GM12878 (cell line): ENCODE measurements around the gene RCC1.

ENCODE experiments used
- CEBPB ChIP-seq, 2 experiments: fragments of 150-350 bp in 1 of 2; IDR thresholded peaks; 2 replicates each; pipeline ENCODE4 v1.6.1; 2012 to 2014; ENCODE audit warnings: low read depth in 2 of 2, low read length in 2 of 2, borderline replicate concordance in 1 of 2, inconsistent platforms in 1 of 2
- CREB1 ChIP-seq: IDR thresholded peaks from 2 replicates; pipeline ENCODE4 v1.6.1; 2012; ENCODE audit warnings: low read depth, mild to moderate bottlenecking, inconsistent platforms
- CTCF ChIP-seq, 3 experiments: IDR thresholded peaks in 2 of 3; conservative IDR thresholded peaks in 1 of 3; 2 replicates each; pipeline ENCODE4 v1.5.1; 2011; ENCODE audit warnings: low read depth in 3 of 3, low read length in 3 of 3, mild to moderate bottlenecking in 3 of 3, control low read depth in 2 of 3, moderate library complexity in 2 of 3, inconsistent platforms in 1 of 3, mixed read lengths in 1 of 3; ENCODE audit not compliant: control insufficient read depth in 2 of 3, insufficient read depth in 1 of 3; ENCODE audit errors: extremely low read depth in 1 of 3
- POLR2A ChIP-seq: IDR thresholded peaks from 2 replicates; pipeline ENCODE4 v1.6.1; 2011; ENCODE audit warnings: low read depth, mild to moderate bottlenecking, low read length
- SMARCA5 ChIP-seq: fragments of 450-650 bp; IDR thresholded peaks from 2 replicates; pipeline ENCODE4 v1.6.1; 2017; ENCODE audit warnings: mild to moderate bottlenecking
- TF ChIP-seq, protein P1 (sequence below): IDR thresholded peaks from 2 replicates; pipeline ENCODE4 v1.6.1; 2012; ENCODE audit warnings: low read depth, low read length, improper control_type of control experiment

DNA sequence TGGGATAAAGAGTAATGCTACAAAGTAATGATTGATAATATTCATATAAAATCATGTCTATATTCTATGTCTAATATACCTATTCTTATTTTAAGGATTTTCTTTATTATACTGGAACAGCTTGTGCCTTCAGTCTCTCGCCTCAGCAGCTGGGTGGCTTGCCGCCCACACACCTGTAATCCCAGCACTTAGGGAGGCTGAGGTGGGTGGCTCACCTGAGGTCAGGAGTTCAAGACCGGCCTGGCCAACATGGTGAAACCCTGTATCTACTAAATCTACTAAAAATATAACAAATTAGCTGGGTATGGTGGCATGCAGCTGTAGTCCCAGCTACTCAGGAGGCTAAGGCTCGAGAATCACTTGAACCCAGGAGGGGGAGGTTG, 39.4 kb downstream of the RCC1 start:
- TF ChIP-seq POLR2A = no peak
- TF ChIP-seq CEBPB (IDR thresholded peaks at IDR 0.05; ENCODE audit: borderline replicate concordance in 1 of 2, low read depth in 2 of 2, low read length in 2 of 2) = no peak
- no peak for TF ChIP-seq SMARCA5
- TF ChIP-seq CREB1 = no peak
- TF ChIP-seq, protein P1, sequence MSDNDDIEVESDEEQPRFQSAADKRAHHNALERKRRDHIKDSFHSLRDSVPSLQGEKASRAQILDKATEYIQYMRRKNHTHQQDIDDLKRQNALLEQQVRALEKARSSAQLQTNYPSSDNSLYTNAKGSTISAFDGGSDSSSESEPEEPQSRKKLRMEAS = no peak
- no peak for TF ChIP-seq CTCF (IDR thresholded peaks at IDR 0.05 in 2 of 3, conservative IDR thresholded peaks at IDR 0.05 in 1 of 3; ENCODE audit: control insufficient read depth in 2 of 3, extremely low read depth in 1 of 3, insufficient read depth in 1 of 3, low read depth in 3 of 3, low read length in 3 of 3)
